Endodermal cell (in vitro differentiated cells): ENCODE data around the gene TNRC6C. TPM values are rescaled to one million over a fixed set of nuclear protein-coding genes. Genes with fewer than 3 reads are reported as not detected.

ENCODE experiments used
- DNase-seq: peaks from one replicate; pipeline ENCODE4 v3.0.0-alpha.2; 2017
- H3K27ac ChIP-seq: 2 replicates; pipeline ENCODE4 v1.5.1; 2013; ENCODE audit warnings: mild to moderate bottlenecking, low read depth, low read length, moderate library complexity
- H3K27me3 ChIP-seq: 2 replicates; pipeline ENCODE4 v1.6.1; 2013; ENCODE audit warnings: mild to moderate bottlenecking, low read length, moderate library complexity; ENCODE audit not compliant: insufficient read depth, control insufficient read depth, poor library complexity, severe bottlenecking
- H3K36me3 ChIP-seq: 2 replicates; pipeline ENCODE4 v1.7.0; 2013; ENCODE audit warnings: mild to moderate bottlenecking, low read length, moderate library complexity; ENCODE audit not compliant: control insufficient read depth, insufficient read depth
- H3K4me1 ChIP-seq: one replicate; pipeline ENCODE4 v1.7.0; 2013; ENCODE audit warnings: low read length; ENCODE audit not compliant: control insufficient read depth, insufficient read depth
- H3K4me3 ChIP-seq: 2 replicates; pipeline ENCODE4 v1.5.1; 2013; ENCODE audit warnings: mild to moderate bottlenecking, low read length, moderate library complexity
- H3K9ac ChIP-seq: 2 replicates; pipeline ENCODE4 v1.6.1; 2013; ENCODE audit warnings: mild to moderate bottlenecking, low read length, moderate library complexity; ENCODE audit not compliant: poor library complexity, severe bottlenecking; ENCODE audit errors: extremely low read depth
- H3K9me3 ChIP-seq: 2 replicates; pipeline ENCODE4 v1.6.1; 2013; ENCODE audit warnings: mild to moderate bottlenecking, low read length, moderate library complexity; ENCODE audit not compliant: control insufficient read depth
- H3K27ac Mint-ChIP-seq: 2 replicates; pipeline ENCODE4 v1.8.0; 2020; ENCODE audit warnings: mixed read lengths
- H3K27me3 Mint-ChIP-seq: 2 replicates; pipeline ENCODE4 v1.8.0; 2021; ENCODE audit warnings: mild to moderate bottlenecking, mixed read lengths; ENCODE audit not compliant: insufficient read depth
- H3K36me3 Mint-ChIP-seq: 2 replicates; pipeline ENCODE4 v1.8.0; 2020; ENCODE audit warnings: low read depth, mixed read lengths
- H3K4me1 Mint-ChIP-seq: 2 replicates; pipeline ENCODE4 v1.8.0; 2020; ENCODE audit warnings: mixed read lengths
- H3K4me3 Mint-ChIP-seq: 2 replicates; pipeline ENCODE4 v1.8.0; 2020; ENCODE audit warnings: mild to moderate bottlenecking, moderate library complexity, mixed read lengths
- H3K9me3 Mint-ChIP-seq: 2 replicates; pipeline ENCODE4 v1.8.0; 2020; ENCODE audit warnings: mild to moderate bottlenecking, mixed read lengths
- CTCF ChIP-seq: fragments of 200-600 bp; sonication (generic); conservative IDR thresholded peaks from 2 replicates; pipeline ENCODE4 v1.5.0; 2021; ENCODE audit warnings: antibody characterized with exemption, mild to moderate bottlenecking
- WGBS, 2 experiments: methylation state at CpG; one replicate each; pipeline versions ENCODE4 v1.1.5 to v1.1.7; 2013; ENCODE audit warnings: missing lambda C conversion rate in 2 of 2, mixed read lengths in 1 of 2; ENCODE audit not compliant: insufficient coverage in 1 of 2, insufficient read length in 1 of 2; 5-methylcytosine and 5-hydroxymethylcytosine counted together
- total RNA-seq, 2 donors: library from RNA; stranded (reverse); fragmentation: NEBNext Ultra II Directional in 1 of 2; extraction: Animal tissue kit (Norgen Biotek cat#: 25700) in 1 of 2; gene quantifications; 2 replicates in 1 of 2; 3 replicates in 1 of 2; pipeline ENCODE4 v1.2.1, GENCODE V29; 2021

The TNRC6C gene
- total RNA-seq, 2 donors from 2014 or later, result 22.4 to 40.2 TPM

DNA sequence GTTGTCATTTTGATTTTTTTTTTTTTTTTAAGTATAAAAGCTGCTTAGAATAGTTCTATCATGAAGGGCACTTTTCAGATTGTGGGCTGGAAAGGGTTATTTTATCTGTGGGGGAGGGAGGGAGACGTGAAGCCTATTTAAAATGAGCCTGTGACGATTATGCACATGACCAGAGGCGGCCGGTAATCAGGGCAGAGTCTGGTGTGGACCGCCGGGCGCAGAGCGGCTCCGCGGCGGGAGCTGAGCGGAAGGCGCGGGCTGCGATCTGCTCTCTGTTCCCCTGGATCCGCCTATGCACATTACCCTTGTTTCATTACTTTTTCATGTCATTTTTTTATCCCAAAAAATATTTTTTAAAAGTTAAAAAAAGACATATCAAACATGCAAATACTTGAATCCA, 146.6 kb downstream of the TNRC6C start:
- WGBS, 2 experiments, result 95 to 97% methylated on average over 7 to 16 of the region's 16 CpGs
- H3K4me1 ChIP-seq, result no peaks in the 10 kb centered on the region
- no peaks in the 10 kb centered on the region for H3K4me1 Mint-ChIP-seq
- no peak overlapping the region for H3K27ac Mint-ChIP-seq
- no peak for TF ChIP-seq CTCF
- no peak overlapping the region for H3K9ac ChIP-seq
- no peaks in the 10 kb centered on the region for H3K27me3 Mint-ChIP-seq
- H3K36me3 Mint-ChIP-seq, result peaks cover 55% of the 10 kb centered on the region
- H3K9me3 Mint-ChIP-seq, result peaks cover 28% of the 10 kb centered on the region
- H3K36me3 ChIP-seq, result peaks cover 53% of the 10 kb centered on the region
- no peak overlapping the region for H3K4me3 Mint-ChIP-seq
- DNase-seq, result no peak
- H3K9me3 ChIP-seq, result peaks cover 34% of the 10 kb centered on the region
- no peak overlapping the region for H3K4me3 ChIP-seq
- H3K27ac ChIP-seq, result no peak overlapping the region
- no peaks in the 10 kb centered on the region for H3K27me3 ChIP-seq

DNA sequence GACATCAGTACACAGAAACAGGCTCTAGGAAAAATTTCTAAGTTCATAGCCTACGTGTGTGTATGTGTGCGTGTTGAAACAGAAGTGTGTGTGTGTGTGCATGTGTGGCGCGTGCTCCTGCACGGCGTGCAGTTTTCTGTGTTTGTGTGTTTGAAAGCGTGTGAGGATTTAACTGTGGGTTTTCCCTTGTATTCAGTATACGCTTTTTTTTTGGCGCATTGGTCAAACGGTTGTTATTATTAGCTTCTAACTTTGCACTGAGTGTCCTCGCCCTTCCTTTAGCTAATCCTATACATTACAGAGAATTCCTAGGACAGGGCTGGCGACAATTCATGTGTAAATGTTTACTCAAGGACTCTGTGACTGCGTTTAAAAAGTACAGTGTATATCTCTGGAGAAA, 147.0 kb downstream of the TNRC6C start:
- peaks cover 55% of the 10 kb centered on the region for H3K36me3 Mint-ChIP-seq
- no peak for TF ChIP-seq CTCF
- WGBS, 2 experiments, result 94 to 96% methylated on average over 8 to 13 of the region's 13 CpGs

DNA sequence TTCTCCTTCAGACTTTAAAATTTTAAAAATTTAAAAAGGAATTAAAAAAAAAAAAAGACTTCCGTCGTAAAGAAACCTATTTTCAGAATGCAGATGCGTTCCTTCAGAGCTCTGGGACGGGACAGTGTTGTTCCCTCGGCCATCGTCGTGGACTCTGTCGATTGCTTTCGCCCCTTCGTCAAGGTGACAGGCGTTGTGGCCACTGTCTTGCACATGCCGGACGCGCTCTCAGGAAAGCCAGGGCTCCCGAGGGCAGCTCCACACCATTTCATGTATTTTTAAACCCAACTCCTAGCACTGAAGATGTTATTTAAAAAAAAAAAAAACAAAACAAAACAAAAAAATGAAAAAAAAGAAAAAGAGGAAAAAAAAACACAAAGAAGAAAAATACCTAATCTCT, 147.7 kb downstream of the TNRC6C start:
- Histone ChIP-seq H3K4me3 (no peak overlapping the region), H3K4me1 (no peaks in the 10 kb centered on the region), H3K9me3 (peaks cover 23% of the 10 kb centered on the region), H3K36me3 (peaks cover 53% of the 10 kb centered on the region), H3K27me3 (no peaks in the 10 kb centered on the region), H3K9ac (no peak overlapping the region), H3K27ac (no peak overlapping the region)
- Mint-ChIP-seq H3K36me3 (peaks cover 56% of the 10 kb centered on the region), H3K27ac (no peak overlapping the region), H3K27me3 (no peaks in the 10 kb centered on the region), H3K4me3 (no peak overlapping the region), H3K4me1 (no peaks in the 10 kb centered on the region), H3K9me3 (peaks cover 17% of the 10 kb centered on the region)
- DNase-seq, result no peak
- WGBS, 2 experiments, result 98 to 100% methylated on average over 1 to 15 of the region's 15 CpGs
- no peak for TF ChIP-seq CTCF

More for the DNA sequence above, 147.0 kb downstream of the TNRC6C start:
- no peak overlapping the region for H3K9ac ChIP-seq
- peaks cover 51% of the 10 kb centered on the region for H3K36me3 ChIP-seq
- no peaks in the 10 kb centered on the region for H3K27me3 Mint-ChIP-seq
- H3K27ac ChIP-seq, result no peak overlapping the region
- H3K4me1 ChIP-seq, result no peaks in the 10 kb centered on the region
- no peaks in the 10 kb centered on the region for H3K27me3 ChIP-seq
- no peaks in the 10 kb centered on the region for H3K4me1 Mint-ChIP-seq
- H3K4me3 Mint-ChIP-seq, result no peak overlapping the region
- peak overlapping the region; percentile 52 for H3K27ac Mint-ChIP-seq
- no peak overlapping the region for H3K4me3 ChIP-seq
- peaks cover 29% of the 10 kb centered on the region for H3K9me3 ChIP-seq
- no peak for DNase-seq
- peaks cover 23% of the 10 kb centered on the region for H3K9me3 Mint-ChIP-seq
